GM12878 (cell line): Measurements from ENCODE around the gene TECR. TPM values are rescaled to one million over a fixed set of nuclear protein-coding genes. Genes with fewer than 3 reads are reported as not detected.

ENCODE experiments used
- ATAC-seq: fragments of 200-7000 bp; cut with Tn5 transposase; 3 replicates; pipeline ENCODE4 v1.9.1; 2020; ENCODE audit warnings: mild to moderate bottlenecking, moderate library complexity
- BruUV-seq: library from RNA; stranded (reverse); fragments of 400-500 nt; replicated peaks from 2 replicates; lab custom pipeline; 2021; lab: Mats Ljungman, UMichigan
- CTCF ChIA-PET: fragments of 300-600 bp; sonication (Branson Sonifier 250); formaldehyde crosslinking; extraction: SDS; loops from one replicate; lab custom pipeline; 2021; ENCODE audit warnings: inconsistent platforms; lab: Yijun Ruan, JAX
- POLR2A ChIA-PET: fragments of 350-600 bp; formaldehyde crosslinking; extraction: SDS; loops from one replicate; lab custom pipeline; 2021; ENCODE audit warnings: inconsistent platforms; lab: Charles Lee
- RAD21 ChIA-PET: fragments of 300-600 bp; sonication (Branson Sonifier 250); formaldehyde crosslinking; loops from one replicate; lab custom pipeline; 2023; ENCODE audit warnings: antibody characterized with exemption; ENCODE audit not compliant: unreplicated experiment; lab: Charles Lee
- SMC1A ChIA-PET: fragments of 300-600 bp; sonication (Branson Sonifier 250); formaldehyde crosslinking; loops from one replicate; lab custom pipeline; 2023; ENCODE audit not compliant: unreplicated experiment, uncharacterized antibody; lab: Charles Lee
- DNase-seq: peaks from one replicate; pipeline ENCODE4 v3.0.0-alpha.2; 2011; ENCODE audit warnings: low read depth, low spot score
- FAIRE-seq: peaks from 3 replicates; lab custom pipeline; 2011; peaks lifted over from hg19 to GRCh38; lab: Jason Lieb, UNC
- H2AFZ ChIP-seq: 2 replicates; pipeline ENCODE4 v1.6.0; 2011; ENCODE audit warnings: low read depth, low read length, control low read depth; ENCODE audit not compliant: control insufficient read depth
- H3K27ac ChIP-seq: 2 replicates; pipeline ENCODE4 v1.5.1; 2011; ENCODE audit warnings: control low read depth; ENCODE audit not compliant: control insufficient read depth, insufficient read depth
- H3K27me3 ChIP-seq, 2 experiments: replicated peaks in 1 of 2; 2 replicates each; pipeline versions ENCODE4 v1.6.0 to v1.6.1; 2011; ENCODE audit warnings: low read length in 1 of 2; ENCODE audit not compliant: control insufficient read depth in 2 of 2, insufficient read depth in 2 of 2
- H3K36me3 ChIP-seq, 2 experiments: 2 replicates each; pipeline ENCODE4 v1.5.1; 2011; ENCODE audit warnings: low read length in 1 of 2; ENCODE audit not compliant: control insufficient read depth in 2 of 2, insufficient read depth in 2 of 2
- H3K4me1 ChIP-seq: 2 replicates; pipeline ENCODE4 v1.6.1; 2011; ENCODE audit warnings: mild to moderate bottlenecking, low read length, moderate library complexity, mixed read lengths; ENCODE audit not compliant: control insufficient read depth, insufficient read depth
- H3K4me2 ChIP-seq: 2 replicates; pipeline ENCODE4 v1.6.0; 2011; ENCODE audit warnings: control low read depth; ENCODE audit not compliant: control insufficient read depth, insufficient read depth
- H3K4me3 ChIP-seq: fragments of 200-600 bp; sonication (generic); 2 replicates; pipeline ENCODE4 v1.5.1; 2016
- H3K79me2 ChIP-seq: 2 replicates; pipeline ENCODE4 v1.6.0; 2011; ENCODE audit warnings: low read length; ENCODE audit not compliant: control insufficient read depth, insufficient read depth
- H3K9ac ChIP-seq: 2 replicates; pipeline ENCODE4 v1.8.0; 2011; ENCODE audit warnings: low read length, control low read depth, mixed read lengths; ENCODE audit not compliant: control insufficient read depth, insufficient read depth
- H3K9me3 ChIP-seq: replicated peaks from 3 replicates; pipeline ENCODE4 v1.5.1; 2011; ENCODE audit warnings: mild to moderate bottlenecking, low read length; ENCODE audit not compliant: control insufficient read depth, insufficient read depth
- H4K20me1 ChIP-seq: 2 replicates; pipeline ENCODE4 v1.6.0; 2011; ENCODE audit not compliant: control insufficient read depth, insufficient read depth
- HCFC1 ChIP-seq: fragments of 150-350 bp; IDR thresholded peaks from 2 replicates; pipeline ENCODE4 v1.6.1; 2014; ENCODE audit warnings: low read length
- IKZF1 ChIP-seq: fragments of 450-650 bp; conservative IDR thresholded peaks from 2 replicates; pipeline ENCODE4 v1.6.1; 2017; ENCODE audit warnings: antibody characterized with exemption, mild to moderate bottlenecking
- MAX ChIP-seq: IDR thresholded peaks from 2 replicates; pipeline ENCODE4 v1.6.1; 2012; ENCODE audit warnings: low read depth, low read length, improper control_type of control experiment
- SP1 ChIP-seq: IDR thresholded peaks from one replicate; pipeline ENCODE4 v1.6.1; 2011; ENCODE audit warnings: low read depth, low read length
- SPI1 ChIP-seq: IDR thresholded peaks from 2 replicates; pipeline ENCODE4 v1.6.1; 2011; ENCODE audit warnings: low read depth, mild to moderate bottlenecking, low read length, moderate library complexity, borderline replicate concordance; ENCODE audit not compliant: insufficient read depth
- ZBTB33 ChIP-seq: fragments of 450-650 bp; IDR thresholded peaks from 2 replicates; pipeline ENCODE4 v1.6.1; 2017; ENCODE audit warnings: mild to moderate bottlenecking
- WGBS: methylation state at CpG from one replicate; pipeline ENCODE4 v1.1.6; 2016; ENCODE audit warnings: low lambda C conversion rate; ENCODE audit not compliant: insufficient replicate concordance, insufficient coverage; ENCODE audit errors: missing lambda C conversion rate; 5-methylcytosine and 5-hydroxymethylcytosine counted together
- in situ Hi-C: fragments of 300-500 bp; cut with MboI; formaldehyde crosslinking; loops from 9 replicates; pipeline ENCODE4 v1.14.3; 2018; ENCODE audit warnings: mixed read lengths
- intact Hi-C: fragments of 100-400 bp; cut with micrococcal nuclease; formaldehyde crosslinking; loops from one replicate; pipeline ENCODE4 v1.14.2; 2022; ENCODE audit not compliant: unreplicated experiment
- polyA plus RNA-seq, 11 experiments: library from polyadenylated mRNA; depleted of rRNA in 4 of 11; unstranded in 6 of 11; stranded (reverse) in 5 of 11; fragments of >200 nt; fragmentation: Nextera tagmentation in 4 of 11; fragmentation: Illumina TruSeq in 1 of 11; extraction: Ambion mirVana in 4 of 11; extraction: Trizol in 1 of 11; gene quantifications; 1 replicate in 1 of 11; 2 replicates in 10 of 11; pipeline versions ENCODE4 v1.2.1 to v1.2.3, GENCODE V29; 2011 to 2016; ENCODE audit warnings: inconsistent platforms in 2 of 11, missing spikeins in 2 of 11, low read depth in 1 of 11
- total RNA-seq, 4 experiments: library from RNA; depleted of rRNA in 3 of 4; stranded (reverse); fragments of >200 nt in 3 of 4; fragmentation: Illumina TruSeq in 1 of 4; extraction: Trizol in 1 of 4; gene quantifications; 2 replicates each; pipeline versions ENCODE4 v1.2.1 to v1.2.3, GENCODE V29; 2013 to 2021

Gene TECR
- total and polyA plus RNA-seq, 10 of the 15 experiments (the other 5 are each of a cell fraction or from before 2014, with no cell fraction given) = 9.6 to 157 (median 64.2) TPM

- H3K4me1 ChIP-seq = peaks cover 15% of the 10 kb centered on the region
- no peaks in the 10 kb centered on the region for H3K9me3 ChIP-seq
- no peaks in the 10 kb centered on the region; a peak in 2 of 4 replicates for H3K36me3 ChIP-seq
- no peak overlapping the region for H3K4me2 ChIP-seq
- no peak for FAIRE-seq
- POLR2A ChIA-PET = interaction anchor here (1.4 kb wide), 1 partner anchor 36 kb away, joined by 4 read pairs; the partner anchor contains the start of gene DNAJB1
- H4K20me1 ChIP-seq = no peaks in the 10 kb centered on the region
- intact Hi-C loops (no loop called here), in situ Hi-C loops (no loop called here)
- CTCF ChIA-PET = interaction anchor here (5.1 kb wide), 1 partner anchor 133 kb away, joined by 51 read pairs; no protein-coding TSS in a partner anchor
- no TSS peak for BruUV-seq
- no peak overlapping the region for H2AFZ ChIP-seq
- RAD21 ChIA-PET = no interaction called here
- 88% methylated on average over 9 of the region's 9 CpGs for WGBS
- no peak for ATAC-seq
- no peak overlapping the region for H3K27ac ChIP-seq
- TF ChIP-seq IKZF1 (no peak), SP1 (no peak), SPI1 (no peak), HCFC1 (no peak), ZBTB33 (no peak), MAX (no peak)
- no peak for DNase-seq
- peaks cover 2% of the 10 kb centered on the region; the same call in 1 of the 2 replicates for H3K79me2 ChIP-seq
- no peaks in the 10 kb centered on the region for H3K27me3 ChIP-seq
- H3K9ac ChIP-seq = no peak overlapping the region
- SMC1A ChIA-PET = no interaction called here
- no peak overlapping the region for H3K4me3 ChIP-seq
Observed at GRCh38 chr19:14553939-14554243, 24.5 kb downstream of the TECR start.
